Esophagus muscularis mucosa (tissue), 4 donors: ENCODE measurements around the gene TTLL3. TPM values are rescaled to one million over a fixed set of nuclear protein-coding genes. Genes with fewer than 3 reads are reported as not detected.

Source experiments
- DNase-seq: peaks from one replicate; pipeline ENCODE4 v3.0.0-alpha.2; 2017; ENCODE audit errors: extremely low spot score
- H3K27ac ChIP-seq, 4 donors: fragments of 200-600 bp; sonication (generic); replicated peaks in 1 of 4; 1 replicate in 3 of 4; 2 replicates in 1 of 4; pipeline ENCODE4 v1.5.1; 2016 to 2019; ENCODE audit warnings: mild to moderate bottlenecking in 1 of 4
- H3K27me3 ChIP-seq, 4 donors: fragments of 200-600 bp; sonication (generic); one replicate each; pipeline versions ENCODE4 v1.5.1 to v1.6.0; 2016 to 2019
- H3K36me3 ChIP-seq, 4 donors: fragments of 200-600 bp; sonication (generic); one replicate each; pipeline ENCODE4 v1.5.1; 2016 to 2019
- H3K4me1 ChIP-seq, 4 donors: fragments of 200-600 bp; sonication (generic); one replicate each; pipeline ENCODE4 v1.5.1; 2016 to 2019
- H3K4me3 ChIP-seq, 4 donors: fragments of 200-600 bp; sonication (generic); 1 replicate in 2 of 4; 2 replicates in 2 of 4; pipeline ENCODE4 v1.5.1; 2016 to 2019; ENCODE audit warnings: mild to moderate bottlenecking in 4 of 4, moderate library complexity in 1 of 4
- H3K9me3 ChIP-seq, 4 donors: fragments of 200-600 bp; sonication (generic); 1 replicate in 3 of 4; 2 replicates in 1 of 4; pipeline ENCODE4 v1.5.1; 2016 to 2019
- CTCF ChIP-seq, 3 experiments: fragments of 200-600 bp in 2 of 3; fragments of 450-650 bp in 1 of 3; sonication (generic) in 2 of 3; IDR thresholded peaks; one replicate each; pipeline ENCODE4 v1.5.1; 2017 to 2019; ENCODE audit warnings: antibody characterized with exemption in 3 of 3, mild to moderate bottlenecking in 2 of 3, moderate library complexity in 1 of 3
- EP300 ChIP-seq: sonication (generic); formaldehyde crosslinking; IDR thresholded peaks from one replicate; pipeline ENCODE4 v1.6.1; 2017; ENCODE audit warnings: antibody characterized with exemption
- POLR2A ChIP-seq: fragments of 450-650 bp; IDR thresholded peaks from one replicate; pipeline ENCODE4 v1.6.1; 2017; ENCODE audit warnings: antibody characterized with exemption, moderate library complexity, mild to moderate bottlenecking, low read depth
- POLR2AphosphoS5 ChIP-seq, 2 donors: sonication (generic); formaldehyde crosslinking; IDR thresholded peaks; one replicate each; pipeline ENCODE4 v1.6.1; 2017; ENCODE audit warnings: antibody characterized with exemption in 2 of 2
- WGBS: methylation state at CpG from one replicate; pipeline ENCODE4 v1.1.5; 2018; 5-methylcytosine and 5-hydroxymethylcytosine counted together
- intact Hi-C: fragments of 100-400 bp; cut with DNase I; formaldehyde crosslinking; loops from one replicate; pipeline ENCODE4 v1.15.1; 2023
- total RNA-seq, 4 donors: library from RNA; depleted of rRNA; stranded (reverse); fragments of >200 nt; gene quantifications; one replicate each; pipeline versions ENCODE4 v1.1.0 to v1.2.1, GENCODE V29; 2016

Gene TTLL3
- total RNA-seq, 4 donors from 2014 or later: 15.5 to 56.5 (median 25.6) TPM

DNA sequence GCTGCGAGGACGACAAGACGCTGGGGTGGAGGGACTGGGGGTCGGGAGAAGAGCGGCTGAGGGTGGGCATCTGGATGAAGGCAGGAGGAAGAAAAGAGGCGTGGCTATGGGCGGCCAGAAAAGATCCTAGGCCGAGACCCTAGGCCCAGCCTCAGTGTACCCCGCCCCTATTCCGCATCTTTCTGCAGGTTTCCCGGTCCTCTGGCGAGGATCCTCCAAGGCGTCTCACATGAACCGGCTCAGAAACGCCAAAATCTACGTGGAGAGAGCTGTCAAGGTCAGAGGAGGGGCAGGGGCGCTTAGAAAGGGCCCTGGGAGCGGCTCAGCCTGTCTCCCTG is 340 bp downstream of the TTLL3 start:
- no peaks in the 10 kb centered on the region for H3K27me3 ChIP-seq
- H3K36me3 ChIP-seq: peaks cover 14 to 48% (median 31%) of the 10 kb centered on the region in 4 donors
- WGBS: 2% methylated on average over 17 of the region's 18 CpGs

DNA sequence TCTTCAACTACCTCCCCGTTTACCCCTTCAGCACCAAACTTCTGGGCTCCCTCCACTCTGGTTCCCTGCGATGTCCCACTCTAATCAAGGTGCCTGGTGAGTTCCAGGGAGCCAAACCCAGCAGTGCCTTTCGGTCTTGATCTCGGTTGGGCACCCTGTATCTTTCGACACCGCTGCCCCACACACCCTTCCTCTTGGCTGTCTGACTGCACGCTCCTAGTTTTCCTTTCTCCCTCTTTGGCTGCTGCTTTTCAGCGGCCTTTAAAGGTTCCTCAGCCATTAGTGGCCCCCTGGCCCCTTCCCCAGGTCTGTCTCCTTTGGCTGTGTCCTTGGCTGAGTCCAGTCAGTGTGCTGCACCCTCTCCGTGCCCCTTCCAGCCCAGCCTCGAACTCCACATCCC is 784 bp downstream of the TTLL3 start:
- Histone ChIP-seq H3K27ac (peak overlapping the region; percentile 92 to 99 (median 96)), H3K27me3 (no peaks in the 10 kb centered on the region), H3K36me3 (peaks cover 9 to 48% (median 29%) of the 10 kb centered on the region in 4 donors), H3K4me1 (peaks cover 18 to 27% (median 24%) of the 10 kb centered on the region in 4 donors), H3K4me3 (peak overlapping the region; percentile 69 to 89 (median 80)), H3K9me3 (no peaks in the 10 kb centered on the region)
- no peak for TF ChIP-seq POLR2AphosphoS5 (IDR thresholded peaks at IDR 0.05)
- TF ChIP-seq POLR2A: no peak
- TF ChIP-seq EP300: no peak
- TF ChIP-seq CTCF (IDR thresholded peaks at IDR 0.05): no peak
- intact Hi-C loops: no loop called here
- WGBS: 56% methylated on average over 10 of the region's 10 CpGs
- DNase-seq: no peak

More for the DNA sequence above, 340 bp downstream of the TTLL3 start:
- intact Hi-C loops: no loop called here
- Histone ChIP-seq H3K27ac (peak overlapping the region; percentile 92 to 99 (median 96)), H3K4me1 (peaks cover 18 to 27% (median 24%) of the 10 kb centered on the region in 4 donors), H3K4me3 (peak overlapping the region; percentile 69 to 89 (median 80)), H3K9me3 (no peaks in the 10 kb centered on the region)
- TF ChIP-seq CTCF (IDR thresholded peaks at IDR 0.05) (no peak), POLR2A (no peak), POLR2AphosphoS5 (IDR thresholded peaks at IDR 0.05) (no peak), EP300 (no peak)
- DNase-seq: no peak

DNA sequence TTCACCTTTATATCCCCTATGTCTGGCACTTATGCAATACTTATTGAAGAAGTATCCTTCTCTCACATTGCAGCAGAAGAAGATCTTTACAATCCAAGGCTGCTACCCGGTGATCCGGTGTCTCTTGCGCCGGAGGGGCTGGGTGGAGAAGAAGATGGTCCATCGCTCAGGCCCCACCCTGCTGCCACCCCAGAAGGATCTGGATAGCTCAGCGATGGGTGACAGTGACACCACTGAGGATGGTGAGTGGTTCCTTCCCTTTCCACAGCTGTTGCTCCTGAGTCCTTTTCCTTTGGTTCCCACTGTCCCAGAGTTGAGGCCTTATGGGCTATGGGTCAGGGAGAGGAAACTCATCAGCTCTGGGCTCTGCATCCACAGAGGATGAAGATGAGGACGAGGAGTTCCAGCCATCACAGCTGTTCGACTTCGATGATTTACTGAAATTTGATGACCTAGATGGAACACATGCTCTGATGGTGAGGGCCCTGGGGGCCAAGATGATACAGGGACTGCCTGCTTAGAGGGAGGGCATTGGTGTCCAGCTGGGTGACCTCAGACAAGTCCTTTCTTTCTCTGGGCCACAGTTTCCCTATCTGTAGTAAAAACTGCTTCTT is 2.9 kb downstream of the TTLL3 start:
- Histone ChIP-seq H3K27me3 (no peaks in the 10 kb centered on the region), H3K4me1 (peaks cover 18 to 27% (median 24%) of the 10 kb centered on the region in 4 donors), H3K36me3 (peaks cover 0 to 37% (median 15%) of the 10 kb centered on the region in 4 donors), H3K4me3 (no peak overlapping the region), H3K9me3 (no peaks in the 10 kb centered on the region), H3K27ac (no peak overlapping the region)
- intact Hi-C loops: no loop called here
- no peak for DNase-seq
- no peak for TF ChIP-seq POLR2A
- no peak for TF ChIP-seq CTCF (IDR thresholded peaks at IDR 0.05)
- TF ChIP-seq POLR2AphosphoS5 (IDR thresholded peaks at IDR 0.05): no peak
- TF ChIP-seq EP300: no peak
- 79% methylated on average over 9 of the region's 9 CpGs for WGBS

DNA sequence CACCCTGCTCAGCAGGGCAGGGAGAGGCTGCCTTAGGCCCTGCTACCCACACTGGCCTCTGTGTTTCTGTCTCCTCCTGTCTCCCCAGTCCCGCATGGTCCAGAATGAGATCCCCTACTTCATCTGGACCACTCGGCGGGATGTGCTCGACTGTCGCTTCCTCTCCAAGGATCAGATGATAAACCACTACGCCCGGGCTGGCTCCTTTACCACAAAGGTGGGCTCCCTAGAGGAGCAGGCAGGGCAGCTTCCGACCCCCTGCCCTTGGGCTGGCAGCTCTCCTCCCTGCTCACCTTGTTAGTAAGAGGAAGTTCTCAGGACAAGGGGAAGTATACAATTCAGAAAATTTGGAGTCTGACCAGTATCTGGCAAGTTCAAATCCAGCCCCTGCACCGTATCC is 5.9 kb downstream of the TTLL3 start:
- DNase-seq: no peak
- no peaks in the 10 kb centered on the region for H3K9me3 ChIP-seq
- peaks cover 0 to 59% (median 27%) of the 10 kb centered on the region in 4 donors for H3K36me3 ChIP-seq
- H3K4me1 ChIP-seq: peaks cover 2 to 8% (median 6%) of the 10 kb centered on the region in 4 donors
- intact Hi-C loops: no loop called here
- H3K4me3 ChIP-seq: no peak overlapping the region
- H3K27me3 ChIP-seq: no peaks in the 10 kb centered on the region
- H3K27ac ChIP-seq: no peak overlapping the region
- TF ChIP-seq CTCF (IDR thresholded peaks at IDR 0.05) (no peak), POLR2A (no peak), EP300 (no peak), POLR2AphosphoS5 (IDR thresholded peaks at IDR 0.05) (no peak)
- WGBS: 95% methylated on average over 9 of the region's 9 CpGs

DNA sequence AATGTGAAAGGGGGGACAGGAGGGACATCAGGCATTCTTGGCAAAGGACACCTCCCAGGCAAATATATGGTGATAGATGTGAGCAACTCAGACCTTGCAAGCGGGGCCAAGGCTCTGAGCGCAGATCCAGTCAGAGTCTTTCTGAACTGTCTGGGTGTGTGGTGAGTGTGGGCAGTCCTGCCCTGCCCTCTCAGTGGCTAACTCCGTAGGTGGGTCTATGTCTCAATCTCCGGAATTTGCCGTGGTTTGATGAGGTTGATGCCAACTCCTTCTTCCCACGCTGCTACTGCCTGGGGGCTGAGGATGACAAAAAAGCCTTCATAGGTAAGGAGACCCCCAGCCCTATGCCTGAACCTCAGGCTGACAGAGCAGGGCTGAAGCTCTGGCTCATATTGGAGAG is 7.4 kb downstream of the TTLL3 start:
- intact Hi-C loops: no loop called here
- 85% methylated on average over 5 of the region's 6 CpGs for WGBS
- Histone ChIP-seq H3K27me3 (no peaks in the 10 kb centered on the region), H3K9me3 (no peaks in the 10 kb centered on the region), H3K4me1 (no peaks in the 10 kb centered on the region), H3K4me3 (no peak overlapping the region), H3K27ac (no peak overlapping the region), H3K36me3 (peaks cover 0 to 59% (median 27%) of the 10 kb centered on the region in 4 donors)
- TF ChIP-seq POLR2A (no peak), CTCF (IDR thresholded peaks at IDR 0.05) (no peak), POLR2AphosphoS5 (IDR thresholded peaks at IDR 0.05) (no peak), EP300 (no peak)
- no peak for DNase-seq
